HCT116 (cell line): ENCODE results near the gene SPRED3. TPM values are rescaled to one million over a fixed set of nuclear protein-coding genes. Genes with fewer than 3 reads are reported as not detected.

ENCODE experiments used
- ATAC-seq: fragments of 200-7000 bp; cut with Tn5 transposase; 2 replicates; pipeline ENCODE4 v1.9.1; 2020; ENCODE audit warnings: mild to moderate bottlenecking, moderate library complexity
- BruUV-seq: library from RNA; stranded (reverse); fragments of 400-500 nt; replicated peaks from 2 replicates; lab custom pipeline; 2021; lab: Mats Ljungman, UMichigan
- CTCF ChIA-PET: fragments of 300-600 bp; sonication (Branson Sonifier 250); formaldehyde crosslinking; loops from one replicate; lab custom pipeline; 2021; ENCODE audit warnings: antibody characterized with exemption; lab: Charles Lee
- POLR2A ChIA-PET: fragments of 300-600, 350-600 bp; sonication (Branson Sonifier 250); formaldehyde crosslinking; loops from one replicate; lab custom pipeline; 2021; ENCODE audit warnings: antibody characterized with exemption; lab: Charles Lee
- RAD21 ChIA-PET, 2 experiments: fragments of 300-600 bp; sonication (Branson Sonifier 250); formaldehyde crosslinking; loops; one replicate each; lab custom pipeline; 2023; ENCODE audit warnings: low total read pairs in 2 of 2; ENCODE audit not compliant: uncharacterized antibody in 2 of 2, unreplicated experiment in 2 of 2, low non-redundant PET in 1 of 2; lab: Charles Lee
- DNase-seq: peaks from one replicate; pipeline ENCODE4 v3.0.0-alpha.2; 2010; ENCODE audit warnings: low read depth, low spot score
- H2AFZ ChIP-seq: fragments of 200-600 bp; shearing (Covaris generic), sonication (generic); 2 replicates; pipeline ENCODE4 v1.6.1; 2017; ENCODE audit warnings: low read depth, mixed run types, mixed read lengths, antibody characterized with exemption, low read length; ENCODE audit not compliant: poor library complexity, severe bottlenecking
- H3K27ac ChIP-seq: 2 replicates; pipeline ENCODE4 v1.5.1; 2012; ENCODE audit warnings: low read depth, low read length
- H3K27me3 ChIP-seq: fragments of 200-600 bp; sonication (generic); 2 replicates; pipeline ENCODE4 v1.6.1; 2016; ENCODE audit warnings: mixed run types, low read length, mixed read lengths; ENCODE audit not compliant: insufficient read depth
- H3K36me3 ChIP-seq, 2 experiments: fragments of 200-500 bp in 1 of 2; fragments of 200-600 bp in 1 of 2; sonication (Bioruptor generic) in 1 of 2; sonication (generic) in 1 of 2; 2 replicates each; pipeline versions ENCODE4 v1.5.1 to v1.6.1; 2014 to 2016; ENCODE audit warnings: low read length in 2 of 2, inconsistent platforms in 1 of 2, mixed read lengths in 1 of 2, mixed run types in 1 of 2; ENCODE audit not compliant: insufficient read depth in 2 of 2, control insufficient read depth in 1 of 2
- H3K4me1 ChIP-seq, 2 experiments: fragments of 200-600 bp in 1 of 2; sonication (generic) in 1 of 2; 2 replicates each; pipeline versions ENCODE4 v1.5.1 to v1.6.1; 2012 to 2017; ENCODE audit warnings: low read length in 2 of 2, inconsistent platforms in 1 of 2, mild to moderate bottlenecking in 1 of 2, mixed read lengths in 1 of 2, mixed run types in 1 of 2, moderate library complexity in 1 of 2; ENCODE audit not compliant: insufficient read depth in 2 of 2, control insufficient read depth in 1 of 2
- H3K4me2 ChIP-seq: fragments of 200-600 bp; sonication (generic); 2 replicates; pipeline ENCODE4 v1.6.1; 2017; ENCODE audit warnings: mixed run types, low read length, mixed read lengths
- H3K4me3 ChIP-seq, 2 experiments: fragments of 200-600 bp in 1 of 2; sonication (generic) in 1 of 2; replicated peaks in 1 of 2; 2 replicates each; pipeline ENCODE4 v1.5.1; 2011 to 2016; ENCODE audit warnings: low read length in 2 of 2, control low read depth in 1 of 2, low read depth in 1 of 2, mild to moderate bottlenecking in 1 of 2, mixed read lengths in 1 of 2, mixed run types in 1 of 2
- H3K79me2 ChIP-seq: fragments of 200-600 bp; sonication (generic); 2 replicates; pipeline ENCODE4 v1.6.1; 2017; ENCODE audit warnings: mild to moderate bottlenecking, mixed run types, low read length, moderate library complexity, mixed read lengths; ENCODE audit not compliant: insufficient read depth
- H3K9ac ChIP-seq: fragments of 200-600 bp; sonication (generic); 2 replicates; pipeline ENCODE4 v1.6.1; 2016; ENCODE audit warnings: low read length, mixed read lengths
- H3K9me2 ChIP-seq: fragments of 200-600 bp; sonication (generic), shearing (Covaris generic); 2 replicates; pipeline ENCODE4 v1.6.1; 2017; ENCODE audit warnings: mixed run types, mild to moderate bottlenecking, moderate library complexity; ENCODE audit not compliant: insufficient read depth
- H3K9me3 ChIP-seq, 2 experiments: fragments of 200-500 bp in 1 of 2; fragments of 200-600 bp in 1 of 2; sonication (Bioruptor generic) in 1 of 2; sonication (generic) in 1 of 2; 2 replicates each; pipeline ENCODE4 v1.6.1; 2014 to 2017; ENCODE audit warnings: low read length in 2 of 2, mixed read lengths in 2 of 2, inconsistent platforms in 1 of 2, low read depth in 1 of 2, mild to moderate bottlenecking in 1 of 2, mixed run types in 1 of 2, moderate library complexity in 1 of 2; ENCODE audit not compliant: control insufficient read depth in 1 of 2, insufficient read depth in 1 of 2
- H4K20me1 ChIP-seq: fragments of 200-600 bp; sonication (generic), shearing (Covaris generic); 2 replicates; pipeline ENCODE4 v1.6.1; 2017; ENCODE audit warnings: mixed run types, mild to moderate bottlenecking, moderate library complexity; ENCODE audit not compliant: insufficient read depth
- CBX3 ChIP-seq: IDR thresholded peaks from 2 replicates; pipeline ENCODE4 v1.6.1; 2012; ENCODE audit warnings: low read depth
- CEBPB ChIP-seq: IDR thresholded peaks from 2 replicates; pipeline ENCODE4 v1.6.1; 2012; ENCODE audit warnings: low read depth
- CTCF ChIP-seq, 3 experiments: fragments of 200-600 bp in 1 of 3; sonication (generic) in 1 of 3; IDR thresholded peaks in 2 of 3; conservative IDR thresholded peaks in 1 of 3; 2 replicates each; pipeline ENCODE4 v1.5.1; 2012 to 2017; ENCODE audit warnings: low read depth in 2 of 3, low read length in 2 of 3, antibody characterized with exemption in 1 of 3, borderline replicate concordance in 1 of 3, control low read depth in 1 of 3, mild to moderate bottlenecking in 1 of 3, mixed read lengths in 1 of 3, mixed run types in 1 of 3, moderate library complexity in 1 of 3; ENCODE audit not compliant: insufficient read depth in 1 of 3
- ELF1 ChIP-seq: IDR thresholded peaks from 2 replicates; pipeline ENCODE4 v1.6.1; 2012; ENCODE audit warnings: low read depth, borderline replicate concordance
- EZH2 ChIP-seq: fragments of 200-600 bp; sonication (generic); IDR thresholded peaks from 2 replicates; pipeline ENCODE4 v1.6.1; 2017; ENCODE audit warnings: antibody characterized with exemption, mixed run types
- EZH2phosphoT487 ChIP-seq: fragments of 200-600 bp; IDR thresholded peaks from 2 replicates; pipeline ENCODE4 v1.6.1; 2018; ENCODE audit warnings: antibody characterized with exemption, borderline replicate concordance
- POLR2A ChIP-seq: IDR thresholded peaks from 2 replicates; pipeline ENCODE4 v1.7.0; 2011; ENCODE audit warnings: borderline replicate concordance; ENCODE audit not compliant: insufficient read depth, insufficient read length; ENCODE audit errors: extremely low read depth
- REST ChIP-seq: IDR thresholded peaks from 2 replicates; pipeline ENCODE4 v1.6.1; 2012; ENCODE audit warnings: low read depth
- SIN3A ChIP-seq: IDR thresholded peaks from 2 replicates; pipeline ENCODE4 v1.6.1; 2012; ENCODE audit warnings: low read depth
- SP1 ChIP-seq: IDR thresholded peaks from 2 replicates; pipeline ENCODE4 v1.6.1; 2012; ENCODE audit warnings: low read depth
- ZBTB33 ChIP-seq: IDR thresholded peaks from 2 replicates; pipeline ENCODE4 v1.6.1; 2011; ENCODE audit warnings: mild to moderate bottlenecking, low read length, moderate library complexity; ENCODE audit not compliant: insufficient replicate concordance; ENCODE audit errors: extremely low read depth
- ZNF274 ChIP-seq: fragments of 200-500 bp; sonication (Bioruptor generic); IDR thresholded peaks from 2 replicates; pipeline ENCODE4 v1.6.1; 2014; ENCODE audit warnings: mild to moderate bottlenecking, low read depth, low read length, inconsistent platforms
- intact Hi-C: fragments of 100-400 bp; cut with micrococcal nuclease; formaldehyde crosslinking; loops from 2 replicates; pipeline ENCODE4 v1.10.0; 2022
- total RNA-seq: library from RNA; stranded (reverse); gene quantifications from one replicate; pipeline ENCODE4 v1.2.1, GENCODE V29; 2021; ENCODE audit not compliant: unreplicated experiment

The SPRED3 gene
- total RNA-seq, 1 experiment from 2014 or later: 3.4 TPM

DNA sequence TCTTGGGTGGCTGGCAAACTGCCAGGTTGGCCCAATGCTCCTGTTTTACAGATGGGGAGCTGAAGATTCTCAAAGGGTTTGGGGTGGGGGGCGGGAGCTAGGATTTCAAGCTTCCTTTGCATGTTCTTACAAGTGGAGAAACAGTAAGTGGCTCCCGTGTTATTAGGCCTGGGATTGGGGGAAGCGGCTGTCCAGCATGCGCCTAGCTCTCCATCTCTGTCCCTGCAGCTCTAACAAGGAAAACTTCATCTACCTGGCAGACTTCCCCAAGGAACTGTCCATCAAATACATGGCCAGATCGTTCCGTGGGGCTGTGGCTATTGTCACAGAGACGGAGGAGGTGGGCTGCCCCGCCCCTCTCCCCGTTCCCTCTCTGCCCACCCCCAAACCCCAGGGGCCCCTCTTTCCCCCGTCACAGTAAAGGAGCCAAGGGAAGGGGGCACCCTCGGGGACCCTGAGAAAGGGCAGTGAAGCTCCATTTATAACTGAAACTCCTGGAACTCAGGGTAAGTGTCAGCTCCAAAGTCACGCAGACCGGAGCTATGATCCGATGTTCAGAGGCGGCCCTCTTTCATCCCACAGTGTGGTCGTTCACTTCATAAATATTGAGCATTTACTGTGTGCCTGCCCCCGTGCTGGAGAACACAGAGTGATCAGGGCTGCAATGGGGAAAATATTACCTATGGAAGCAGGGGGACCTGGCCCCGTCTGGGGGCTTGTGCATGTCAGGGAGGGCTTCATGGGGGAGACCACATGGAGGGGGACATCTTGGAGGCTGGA lies 29.1 kb upstream of the SPRED3 start:
- no peak for ATAC-seq
- CTCF ChIA-PET: no interaction called here
- peaks cover 8 to 20% of the 10 kb centered on the region in 2 experiments; a peak in 3 of 4 replicates for H3K4me1 ChIP-seq
- TF ChIP-seq ZNF274 (no peak), SP1 (no peak), SIN3A (no peak), CEBPB (no peak), CTCF (IDR thresholded peaks at IDR 0.05 in 2 of 3, conservative IDR thresholded peaks at IDR 0.05 in 1 of 3; ENCODE audit: borderline replicate concordance in 1 of 3, insufficient read depth in 1 of 3, low read depth in 2 of 3, low read length in 2 of 3) (no peak), ZBTB33 (no peak), POLR2A (no peak), CBX3 (no peak), ELF1 (no peak), REST (no peak), EZH2 (no peak), EZH2phosphoT487 (no peak)
- TF ChIP-seq, all 23 proteins: peak for 0
- intact Hi-C loops: no loop called here
- Histone ChIP-seq H3K36me3 (no peaks in the 10 kb centered on the region), H3K79me2 (no peaks in the 10 kb centered on the region), H3K4me3 (no peak overlapping the region), H3K9me2 (no peaks in the 10 kb centered on the region), H4K20me1 (no peaks in the 10 kb centered on the region), H3K27ac (no peak overlapping the region), H3K4me2 (no peak overlapping the region), H3K27me3 (peaks cover 11% of the 10 kb centered on the region; the same call in 1 of the 2 replicates), H2AFZ (no peak overlapping the region), H3K9ac (no peak overlapping the region), H3K9me3 (no peaks in the 10 kb centered on the region)
- BruUV-seq: no TSS peak
- POLR2A ChIA-PET: no interaction called here
- no peak for DNase-seq
- RAD21 ChIA-PET: no interaction called here
